ENCODE data around the gene PEMT. TPM values are rescaled to one million over a fixed set of nuclear protein-coding genes. Genes with fewer than 3 reads are reported as not detected.

Gene PEMT
- total RNA-seq, 1 donor from 2014 or later: 690 TPM

DNA sequence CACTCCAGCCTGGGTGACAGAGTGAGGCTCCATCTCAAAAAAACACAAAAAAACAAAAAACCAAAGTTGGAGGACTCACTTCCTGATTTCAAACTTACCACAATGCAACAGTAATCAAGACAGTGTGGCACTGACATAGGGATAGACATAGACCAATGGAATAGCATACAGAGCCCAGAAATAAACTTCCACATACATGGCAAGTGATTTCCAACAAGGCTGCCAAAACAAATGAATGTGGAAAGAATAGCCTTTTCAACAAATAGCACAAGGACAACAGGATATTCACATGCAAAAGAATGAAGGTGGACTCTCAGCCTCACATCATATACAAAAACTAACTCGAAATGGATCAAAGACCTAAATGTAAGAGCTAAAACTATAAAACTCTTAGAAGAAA lies 58.5 kb downstream of the PEMT start:
- no peak for TF ChIP-seq CTCF (IDR thresholded peaks at IDR 0.05)
- no peaks in the 10 kb centered on the region for H3K9me3 ChIP-seq
- H3K4me1 ChIP-seq: peaks cover 0 to 7% of the 10 kb centered on the region in 2 donors
- H3K27ac ChIP-seq: no peak overlapping the region
- no peak for DNase-seq (ENCODE audit: low spot score in 2 of 2)
- no peak overlapping the region for H3K4me3 ChIP-seq
- no peaks in the 10 kb centered on the region for H3K36me3 ChIP-seq
- intact Hi-C loops (cut with DNase I): no loop called here
- no peaks in the 10 kb centered on the region for H3K27me3 ChIP-seq

- H3K4me1 ChIP-seq: peaks cover 0 to under 1% of the 10 kb centered on the region in 2 donors
- no peaks in the 10 kb centered on the region for H3K27me3 ChIP-seq
- intact Hi-C loops (cut with DNase I): no loop called here
- no peak overlapping the region for H3K4me3 ChIP-seq
- H3K9me3 ChIP-seq: no peaks in the 10 kb centered on the region
- H3K36me3 ChIP-seq: no peaks in the 10 kb centered on the region
- no peak overlapping the region for H3K27ac ChIP-seq
- no peak for DNase-seq (ENCODE audit: low spot score in 2 of 2)
- TF ChIP-seq CTCF (IDR thresholded peaks at IDR 0.05): no peak
Measured at GRCh38 chr17:17531156-17531555, 60.4 kb downstream of the PEMT start.

DNA sequence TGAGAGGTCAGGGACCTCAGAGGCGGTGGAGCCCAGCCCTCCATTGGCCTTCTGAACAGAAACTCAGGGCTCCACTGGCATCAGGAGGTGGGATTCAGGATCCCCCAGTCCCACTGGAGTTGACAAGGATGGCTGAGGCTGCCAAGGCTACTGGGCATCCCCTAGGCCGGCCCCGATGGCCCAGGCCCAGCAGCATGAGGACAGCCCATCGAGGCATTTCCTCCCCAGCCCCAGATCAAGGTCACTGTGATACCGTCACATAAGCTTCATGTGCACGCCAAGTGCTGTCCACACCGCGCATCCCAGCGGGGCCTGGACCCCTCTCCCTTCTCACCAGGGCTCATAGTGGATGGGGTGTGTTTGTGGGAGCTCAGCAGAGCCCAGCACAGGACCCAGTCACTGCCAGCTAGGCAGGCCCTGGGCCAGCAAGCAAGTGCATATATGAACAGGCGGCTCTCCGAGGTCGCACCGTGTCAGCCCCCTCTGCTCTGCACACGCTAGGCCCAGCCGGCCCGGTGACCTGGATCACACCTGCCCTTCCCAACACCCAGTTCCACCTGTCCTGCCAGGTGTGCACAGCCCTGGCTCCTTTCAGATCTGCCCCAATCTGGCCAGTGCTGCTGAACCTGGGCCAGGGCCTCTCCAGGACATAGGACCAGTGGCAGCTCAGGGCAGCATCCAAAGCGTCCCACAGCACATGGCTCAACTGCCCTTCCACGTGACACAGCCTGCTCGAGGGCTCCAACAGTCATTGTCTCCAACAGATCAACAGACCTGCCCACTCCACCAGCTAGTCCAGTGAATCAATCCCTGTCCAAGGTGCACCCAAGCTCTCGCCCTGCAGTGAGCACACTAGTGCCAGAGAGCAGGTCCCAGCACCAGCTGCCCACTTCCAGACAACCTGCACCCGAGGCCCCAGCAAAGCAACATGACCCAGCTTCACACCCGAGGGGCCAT lies 62.5 kb downstream of the PEMT start:
- intact Hi-C loops (cut with DNase I): no loop called here
- Histone ChIP-seq H3K4me3 (no peak overlapping the region), H3K4me1 (no peaks in the 10 kb centered on the region), H3K9me3 (no peaks in the 10 kb centered on the region), H3K27ac (no peak overlapping the region), H3K36me3 (no peaks in the 10 kb centered on the region), H3K27me3 (no peaks in the 10 kb centered on the region)
- no peak for DNase-seq (ENCODE audit: low spot score in 2 of 2)
- no peak for TF ChIP-seq CTCF (IDR thresholded peaks at IDR 0.05)

GRCh38 chr17:17527956-17528500 lies 63.5 kb downstream of the PEMT start:
- Histone ChIP-seq H3K4me1 (no peaks in the 10 kb centered on the region), H3K9me3 (no peaks in the 10 kb centered on the region), H3K27ac (no peak overlapping the region), H3K27me3 (no peaks in the 10 kb centered on the region), H3K36me3 (no peaks in the 10 kb centered on the region), H3K4me3 (no peak overlapping the region)
- no peak for DNase-seq (ENCODE audit: low spot score in 2 of 2)
- intact Hi-C loops (cut with DNase I): no loop called here
- TF ChIP-seq CTCF (IDR thresholded peaks at IDR 0.05): no peak

DNA sequence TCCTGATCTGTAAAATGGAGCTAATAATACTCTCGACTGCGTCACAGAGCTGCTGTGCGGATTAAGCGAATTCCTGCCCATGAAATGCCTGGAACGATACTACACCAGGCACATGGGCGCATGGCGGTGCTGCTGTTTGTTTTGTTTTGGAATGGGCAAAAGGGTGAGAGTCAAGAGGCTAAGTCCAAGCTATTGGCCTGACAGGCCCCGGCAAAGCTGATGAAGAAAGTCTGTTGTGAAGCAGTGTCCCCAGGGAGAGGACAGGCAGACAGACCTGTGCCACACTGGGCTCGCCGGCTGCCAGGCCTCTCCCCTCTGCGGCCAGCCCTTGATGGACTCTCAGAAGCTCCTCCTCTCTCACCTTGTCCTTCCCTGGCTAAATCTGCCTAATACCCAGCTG lies 64.0 kb downstream of the PEMT start:
- Histone ChIP-seq H3K4me3 (no peak overlapping the region), H3K27me3 (no peaks in the 10 kb centered on the region), H3K4me1 (no peaks in the 10 kb centered on the region), H3K9me3 (no peaks in the 10 kb centered on the region), H3K36me3 (no peaks in the 10 kb centered on the region), H3K27ac (no peak overlapping the region)
- intact Hi-C loops (cut with DNase I): no loop called here
- no peak for TF ChIP-seq CTCF (IDR thresholded peaks at IDR 0.05)
- no peak for DNase-seq (ENCODE audit: low spot score in 2 of 2)
